Measurements from ENCODE around the gene WDR17.

WDR17 gene

DNA sequence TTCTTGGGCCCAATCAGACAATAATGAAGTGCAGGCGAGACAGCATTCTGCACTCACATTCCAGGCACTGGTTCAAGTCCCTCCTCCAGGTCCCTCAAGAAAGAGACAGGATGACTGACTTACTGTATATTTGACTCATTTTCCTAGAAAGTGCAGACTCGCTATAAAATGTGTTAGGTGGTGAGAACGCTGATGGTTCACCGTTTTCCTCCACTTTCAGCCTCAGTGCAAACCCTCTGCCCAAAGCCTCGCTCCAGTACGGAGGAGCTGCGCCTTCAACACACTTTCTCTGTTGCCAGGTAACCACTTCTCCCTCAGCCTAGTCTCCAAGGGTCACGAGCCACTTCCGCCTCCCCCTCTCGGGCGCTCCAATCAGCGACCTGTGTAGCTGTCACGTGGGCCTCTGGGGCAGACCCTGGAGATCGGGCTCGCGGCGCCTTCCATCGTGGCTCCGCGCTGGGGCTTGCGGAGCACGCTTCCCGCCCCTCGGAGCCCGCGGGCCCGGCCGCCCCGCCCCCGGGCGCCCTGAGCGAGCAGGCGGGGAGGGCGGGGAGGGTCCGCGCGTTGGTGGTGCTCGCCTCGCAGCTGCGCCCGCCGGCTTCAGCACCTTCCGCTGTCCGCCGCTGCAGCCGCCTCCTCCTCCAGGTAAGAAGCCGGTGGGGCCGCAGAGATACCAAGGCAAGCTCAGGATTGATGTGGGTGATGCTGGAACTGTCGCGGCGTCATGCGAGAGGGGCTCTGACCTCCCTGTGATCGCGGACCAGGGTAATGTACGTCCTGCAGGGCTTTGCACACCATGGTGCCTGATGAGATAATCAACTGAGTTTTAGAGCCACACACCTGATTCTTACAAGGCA lies at the start of gene WDR17:
Gene WDR17 (plus strand): TSS at position 407 of the 857 bp plus-strand sequence. CDS start 45,740 bp downstream, outside the sequence.
- peak; percentile 97 for DNase-seq

DNA sequence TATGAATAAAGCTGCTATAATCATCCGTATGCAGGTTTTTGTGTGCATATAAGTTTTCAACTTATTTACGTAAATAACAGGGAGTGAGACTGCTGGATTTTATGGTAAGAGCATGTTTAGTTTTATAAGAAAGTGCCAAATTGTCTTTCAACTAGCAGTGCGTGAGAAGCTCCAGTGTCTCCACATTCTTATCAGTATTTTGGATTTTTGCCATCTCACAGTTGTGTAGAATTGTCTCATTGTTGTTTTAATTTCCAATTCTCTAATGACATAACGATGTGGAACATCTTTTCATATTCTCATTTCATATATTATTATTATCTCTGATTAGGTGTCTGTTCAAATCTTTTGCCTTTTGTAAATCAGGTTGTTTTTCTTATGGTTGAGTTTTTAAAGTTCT lies 49.0 kb upstream of the WDR17 start:
- DNase-seq = no peak

DNA sequence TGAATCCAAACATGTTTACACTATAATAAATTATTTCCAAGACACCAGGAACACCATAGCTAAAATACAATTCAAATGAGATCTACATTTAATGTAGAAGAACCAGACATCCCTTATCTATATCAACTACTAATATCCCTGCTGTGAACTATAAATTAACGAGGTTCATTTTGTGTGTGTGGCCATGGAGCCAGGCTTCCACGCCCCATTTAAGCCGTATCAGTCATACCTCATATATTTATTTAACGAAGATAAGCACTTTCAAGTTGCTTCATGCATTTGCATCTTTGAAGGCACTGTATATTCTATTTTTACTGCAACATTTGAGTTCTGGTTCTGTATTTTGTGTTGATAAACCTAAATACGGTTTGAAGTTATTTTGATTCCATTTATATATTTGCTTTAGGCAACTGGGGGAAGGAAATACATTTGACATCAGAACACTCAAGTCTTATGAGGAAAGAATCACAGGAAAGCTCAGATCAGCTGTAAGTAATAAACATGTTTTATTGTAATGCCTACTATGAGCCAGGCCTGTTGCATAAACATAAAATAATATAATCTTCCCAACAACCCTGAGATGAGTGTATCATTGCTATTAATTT lies 45.1 kb upstream of the WDR17 start:
- no peak for DNase-seq

DNA sequence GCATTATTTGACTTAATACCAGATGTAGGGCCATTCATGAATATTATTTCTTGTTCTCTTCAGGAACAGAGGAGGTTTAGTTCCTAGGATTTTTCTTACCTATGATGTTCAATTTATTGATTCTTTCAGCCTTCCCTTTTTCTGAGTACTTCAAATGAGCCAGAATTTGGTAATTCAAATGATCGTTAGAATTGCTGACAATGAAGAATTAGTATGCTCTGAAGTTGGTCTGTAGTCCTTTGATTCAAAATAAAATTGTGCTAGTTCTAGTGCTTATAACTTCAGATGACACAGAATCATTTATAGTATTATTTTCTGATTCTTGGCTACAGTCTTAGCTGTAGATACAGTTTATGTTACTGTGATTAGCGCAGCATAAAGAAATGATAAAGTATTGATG lies 35.2 kb upstream of the WDR17 start:
- DNase-seq = no peak

DNA sequence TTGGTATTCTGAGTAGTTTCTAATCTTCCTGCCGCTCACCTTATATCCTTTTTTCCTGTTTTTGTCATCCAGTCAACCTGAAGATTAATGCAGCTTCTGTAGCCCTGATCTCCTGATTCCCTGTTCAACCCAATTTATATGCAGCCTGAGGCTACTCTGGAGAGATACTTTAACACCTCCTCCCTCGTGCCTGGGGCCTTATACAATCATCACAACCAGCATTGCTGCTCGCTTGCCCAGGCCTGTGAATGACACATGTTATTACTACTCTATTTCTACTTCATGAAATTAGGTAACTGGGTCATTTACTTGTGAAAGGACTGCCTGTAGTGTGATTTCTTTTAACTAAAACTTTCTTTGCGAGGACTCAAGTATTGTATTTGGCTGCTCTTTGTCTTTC lies 33.7 kb upstream of the WDR17 start:
- DNase-seq = no peak

DNA sequence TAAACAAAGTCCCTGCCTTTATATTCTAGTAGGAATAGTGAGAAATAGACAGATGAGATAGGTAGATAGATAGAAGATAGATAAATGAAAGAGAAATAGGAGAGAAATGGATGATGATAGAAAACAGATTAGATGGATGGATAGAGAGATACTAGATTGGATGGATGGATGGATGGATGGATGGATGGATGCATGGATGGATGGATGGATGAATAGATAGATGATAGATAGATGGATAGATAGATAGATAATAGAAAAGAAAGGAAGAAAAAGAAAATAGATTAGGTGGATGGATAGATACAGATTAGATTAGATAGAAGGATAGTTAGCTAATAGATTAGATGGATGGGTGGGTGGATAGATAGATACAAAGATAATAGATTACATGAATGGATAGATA lies 33.2 kb upstream of the WDR17 start:
- no peak for DNase-seq

DNA sequence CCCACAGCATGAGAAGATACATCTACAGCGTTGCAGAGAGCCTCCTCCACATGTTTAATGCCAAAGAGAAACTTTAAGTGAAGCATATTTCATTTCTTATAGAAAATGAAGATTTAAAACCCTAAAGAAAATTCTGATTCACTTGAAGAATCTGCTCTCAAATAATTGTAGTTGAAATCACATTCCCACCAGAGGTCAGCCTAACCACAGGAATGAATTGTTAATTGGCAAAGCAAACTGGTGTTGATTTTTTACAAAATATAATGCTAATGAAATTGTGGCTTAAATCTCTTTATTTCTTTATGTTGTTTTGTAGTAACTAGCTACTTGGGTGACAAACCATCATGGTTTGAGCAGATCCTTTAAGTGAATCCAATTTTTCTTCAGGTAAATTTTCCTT lies 31.1 kb upstream of the WDR17 start:
- peak; percentile 54 for DNase-seq

DNA sequence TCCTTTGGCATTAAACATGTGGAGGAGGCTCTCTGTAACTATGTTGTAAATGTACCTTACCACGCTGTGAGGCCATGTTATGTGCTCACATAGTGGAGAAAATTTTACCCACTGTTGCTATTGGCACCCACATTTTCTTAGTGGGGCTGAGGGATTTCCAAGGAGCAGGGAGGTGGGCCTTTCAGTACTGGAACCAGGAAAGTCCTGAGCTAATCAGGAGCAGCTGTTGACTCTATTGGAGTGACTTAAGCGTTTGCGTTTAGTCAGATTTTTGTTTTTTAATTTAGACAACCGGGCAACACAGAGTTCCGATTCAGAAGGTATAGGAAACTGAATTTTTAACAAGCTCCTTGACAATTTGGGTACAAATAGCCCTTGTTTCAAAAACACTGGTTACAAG lies 30.7 kb upstream of the WDR17 start:
- DNase-seq = no peak

DNA sequence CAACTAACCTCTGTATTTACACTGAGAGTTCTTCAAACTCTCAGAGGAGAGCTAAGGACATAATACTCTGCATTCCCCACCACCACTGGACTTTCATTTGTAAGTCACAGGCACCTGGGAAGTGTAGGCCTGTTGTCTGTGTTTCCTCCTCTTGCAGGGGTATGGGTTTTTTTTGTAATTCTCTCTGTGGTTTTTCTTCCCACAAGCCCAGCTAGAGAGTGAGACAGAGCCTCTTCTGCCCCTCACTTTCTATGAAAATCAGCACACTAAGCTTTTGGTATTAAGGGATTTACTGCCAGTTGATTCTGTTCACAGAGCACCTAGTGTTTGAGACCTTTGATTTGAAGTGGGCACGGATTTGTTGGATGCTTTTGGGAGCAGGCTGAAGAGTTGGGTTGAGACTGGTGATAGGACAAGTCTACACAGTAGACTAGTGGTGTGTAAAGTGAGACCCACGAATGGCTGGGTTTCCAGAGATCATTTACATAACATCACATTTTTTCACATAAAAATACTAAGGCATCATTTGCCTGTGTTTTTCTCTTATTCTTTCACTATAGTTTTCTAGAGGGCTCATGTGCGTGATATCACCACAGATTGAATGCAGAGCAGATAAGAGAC lies 28.9 kb upstream of the WDR17 start:
- DNase-seq = no peak

DNA sequence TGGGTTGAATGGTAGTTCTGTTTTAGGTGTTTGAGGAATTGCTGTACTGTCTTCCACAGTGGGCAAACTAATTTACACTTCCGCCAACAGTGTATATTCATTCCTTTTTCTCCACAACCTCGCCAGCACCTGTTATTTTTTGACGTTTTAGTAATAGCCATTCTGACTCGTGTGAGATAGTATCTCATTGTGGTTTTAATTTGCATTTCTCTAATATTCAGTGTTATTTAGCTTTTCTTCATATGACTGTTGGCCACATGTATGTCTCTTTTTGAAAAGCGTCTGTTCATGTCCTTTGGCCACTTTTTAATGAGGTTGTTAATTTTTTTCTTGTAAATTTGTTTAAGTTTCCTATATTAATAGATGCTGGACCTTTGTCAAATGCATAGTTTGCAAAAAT lies 26.9 kb upstream of the WDR17 start:
- no peak for DNase-seq

DNA sequence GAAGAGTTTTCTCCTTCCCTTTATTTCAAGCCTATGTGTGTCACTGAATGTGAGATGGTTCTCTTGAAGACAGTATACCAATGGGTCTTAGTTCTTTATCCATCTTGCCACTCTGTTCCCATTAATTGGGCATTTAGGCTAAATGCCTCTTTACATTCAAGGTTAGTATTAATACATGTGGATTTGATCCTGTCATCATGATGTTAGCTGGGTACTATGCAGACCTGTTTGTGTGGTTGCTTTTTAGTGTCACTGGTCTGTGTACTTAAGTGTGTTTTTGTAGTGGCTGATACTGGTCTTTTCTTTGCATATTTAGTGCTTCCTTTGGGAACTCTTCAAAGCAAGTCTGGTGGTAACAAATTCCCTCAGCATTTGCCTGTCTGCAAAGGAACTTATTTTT lies 23.4 kb upstream of the WDR17 start:
- DNase-seq = no peak

DNA sequence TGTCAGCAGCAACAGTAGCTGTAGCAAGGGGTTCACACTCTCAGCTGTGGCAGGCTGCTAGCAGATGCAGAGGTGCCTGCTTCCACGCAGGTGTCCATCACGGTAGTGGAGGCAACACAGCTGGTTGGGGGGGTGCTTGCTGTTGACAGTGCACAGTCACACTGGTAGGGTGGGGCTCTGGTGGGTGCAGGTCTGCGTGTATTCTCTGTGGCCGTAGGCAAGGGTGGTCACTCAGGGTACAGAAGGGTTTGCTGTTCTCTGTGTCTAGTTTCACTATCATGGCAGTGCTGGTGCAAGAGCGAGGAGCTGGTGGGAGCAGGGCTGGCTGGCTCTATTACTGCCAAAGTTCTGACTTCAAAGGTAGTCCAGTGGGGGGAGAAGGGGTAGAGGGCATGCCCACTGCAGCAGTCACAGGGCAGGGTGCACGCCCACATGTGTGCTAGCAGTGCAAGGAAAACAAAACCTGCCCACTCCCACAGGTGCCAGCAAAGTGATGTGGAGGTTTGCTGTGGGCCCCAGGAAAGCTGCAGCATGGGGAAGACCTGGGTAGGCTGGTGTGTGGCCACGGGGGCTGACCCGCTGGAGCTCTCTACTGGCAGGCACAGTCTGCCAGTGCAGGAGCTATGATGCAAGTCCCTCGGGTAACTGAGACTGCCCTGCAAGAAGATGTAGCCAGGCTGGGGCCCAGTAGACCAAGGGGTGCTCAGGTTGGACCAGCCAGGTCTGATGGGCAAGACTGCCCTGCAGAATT lies 21.6 kb upstream of the WDR17 start:
- no peak for DNase-seq

DNA sequence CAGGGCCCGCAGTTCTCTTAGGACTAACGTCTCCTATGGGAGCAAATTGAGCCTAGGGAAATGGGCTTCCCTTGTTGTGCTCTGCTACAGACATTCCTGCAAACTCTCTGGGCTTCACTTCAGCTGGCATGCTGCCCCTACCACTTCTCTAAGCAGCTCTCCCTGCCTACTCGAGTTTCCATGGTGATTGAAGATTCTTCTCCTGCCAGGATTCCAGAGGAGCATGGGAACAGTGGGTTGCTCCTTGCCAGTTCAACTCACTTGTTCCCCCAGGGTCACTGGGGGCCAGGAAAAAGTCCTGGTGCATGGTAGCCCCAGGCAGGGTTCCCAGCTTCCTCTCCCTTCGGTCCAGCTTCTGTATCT lies 21.1 kb upstream of the WDR17 start:
- DNase-seq = no peak

DNA sequence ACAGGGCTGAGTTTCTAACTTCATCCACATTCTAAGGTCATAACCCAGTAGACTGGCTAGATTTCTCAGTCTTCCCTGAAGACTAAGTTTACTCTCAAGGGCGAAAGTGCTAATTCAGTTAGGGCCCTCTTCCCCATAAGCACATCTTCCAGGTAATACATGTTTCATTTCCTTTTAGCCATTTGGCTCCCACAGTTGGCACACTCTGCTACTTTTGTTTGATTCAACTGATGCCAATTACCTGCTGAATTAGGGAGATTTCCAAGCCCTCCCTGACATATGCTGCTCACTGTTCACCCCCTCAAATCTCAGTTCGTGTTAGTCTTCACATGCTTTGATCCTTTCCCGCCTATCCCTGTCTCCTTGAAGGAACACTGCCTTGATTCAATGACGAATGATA lies 17.0 kb upstream of the WDR17 start:
- no peak for DNase-seq

DNA sequence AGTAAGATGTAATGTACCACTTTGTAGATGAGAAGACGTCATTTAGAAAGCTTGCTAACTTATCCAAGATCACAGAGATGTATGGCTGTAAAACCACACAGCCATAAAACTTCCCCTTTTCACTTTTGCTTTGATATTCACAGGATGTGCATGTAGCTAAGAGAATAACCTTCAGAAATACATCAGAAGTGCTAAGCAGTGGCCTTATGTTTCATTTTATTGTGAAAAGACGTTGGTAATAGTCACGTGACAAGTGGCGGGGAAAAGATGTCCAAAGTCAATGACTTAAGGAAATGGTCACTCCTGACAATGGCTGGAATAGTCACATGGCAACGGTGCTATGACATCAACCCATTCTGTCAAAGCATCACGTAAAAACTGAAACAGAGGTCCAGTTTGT lies 12.9 kb upstream of the WDR17 start:
- no peak for DNase-seq

DNA sequence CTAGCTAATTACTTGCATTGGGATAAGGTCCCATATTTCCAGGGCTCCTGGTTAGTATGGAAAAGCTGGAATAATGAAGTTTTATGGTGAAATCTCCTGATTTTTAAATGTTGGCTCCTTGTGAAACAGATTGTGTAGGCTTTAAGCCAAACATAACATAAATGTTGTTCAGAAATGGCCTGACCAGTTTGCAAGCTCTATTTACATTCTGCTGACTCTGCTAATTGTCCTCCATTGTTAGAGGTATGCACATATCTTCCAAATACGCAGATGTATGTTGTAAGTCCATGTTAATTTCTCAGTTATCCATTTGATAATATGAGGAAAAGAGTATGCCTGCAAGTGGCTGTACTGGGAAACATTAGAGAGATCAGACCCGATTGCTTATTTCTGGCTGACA lies 11.9 kb upstream of the WDR17 start:
- DNase-seq = no peak

DNA sequence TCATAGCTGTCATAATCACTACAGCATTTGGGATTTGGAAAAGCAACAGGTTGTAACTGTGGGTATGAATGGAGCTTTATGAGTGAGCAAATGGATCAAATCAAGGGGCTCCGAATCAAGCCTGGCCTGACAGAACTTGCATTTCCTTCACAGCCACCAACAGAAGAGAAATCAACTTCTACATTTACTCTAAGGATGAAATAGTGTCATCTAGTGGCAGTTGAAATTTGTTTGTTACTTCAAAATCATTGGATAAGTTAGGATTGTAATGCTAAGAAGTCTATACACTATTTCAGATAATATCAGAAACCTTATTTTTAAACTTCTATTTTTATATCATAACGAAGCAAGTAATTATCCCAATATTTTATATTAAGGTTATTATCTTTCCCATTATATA lies 10.7 kb upstream of the WDR17 start:
- no peak for DNase-seq

DNA sequence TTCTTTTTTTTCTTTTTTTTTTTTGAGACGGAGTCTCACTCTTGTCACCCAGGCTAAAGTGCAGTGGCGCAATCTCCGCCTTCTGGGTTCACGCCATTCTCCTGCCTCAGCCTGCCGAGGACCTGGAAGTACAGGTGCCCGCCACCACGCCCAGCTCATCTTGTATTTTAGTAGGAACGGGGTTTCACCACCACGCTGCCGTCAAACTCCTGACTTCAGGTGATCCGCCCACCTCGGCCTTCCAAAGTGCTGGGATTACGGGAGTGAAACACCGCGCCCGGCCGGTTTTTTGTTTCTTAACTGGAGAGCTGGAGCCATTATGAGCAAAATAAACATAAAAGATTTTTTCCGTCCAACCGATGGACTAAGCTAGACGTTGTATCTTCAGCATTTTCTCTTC lies 1.9 kb upstream of the WDR17 start:
- no peak for DNase-seq

DNA sequence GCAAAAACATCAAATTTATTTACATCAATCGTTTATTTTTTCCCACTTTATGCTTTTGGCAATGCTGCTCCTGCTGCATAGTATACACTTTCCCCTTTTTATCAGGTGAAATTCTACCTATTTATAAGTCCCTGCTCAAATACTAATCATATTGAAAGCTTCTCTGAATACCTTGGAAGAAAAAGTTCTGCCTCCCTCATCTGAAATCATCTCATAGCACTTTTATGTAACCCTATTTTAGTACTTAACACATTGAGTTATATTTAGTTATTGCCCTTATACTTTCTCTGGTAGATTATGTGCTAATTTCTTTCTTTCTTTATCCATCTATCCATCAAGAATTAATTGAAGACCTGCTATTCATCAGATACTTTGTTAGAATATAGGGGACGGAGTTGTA lies 1.1 kb upstream of the WDR17 start:
- DNase-seq = no peak

DNA sequence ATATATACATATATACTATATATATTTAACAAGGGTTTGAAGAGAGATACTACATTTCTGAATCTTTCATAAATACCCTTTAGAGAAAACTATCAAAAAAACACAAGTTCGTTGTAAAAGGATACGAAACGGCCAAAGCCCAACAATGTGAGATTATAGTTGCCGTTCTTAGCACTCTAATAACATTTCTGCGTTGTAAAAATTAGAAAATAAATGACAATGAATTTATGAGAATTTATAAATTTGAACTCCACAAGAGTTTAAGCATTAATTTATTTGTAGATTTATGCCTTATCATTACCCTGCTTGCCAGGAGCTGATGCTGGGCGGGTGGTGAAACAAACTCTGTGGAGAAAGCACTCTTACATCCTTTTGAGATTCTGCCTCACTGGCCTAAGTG lies 1.1 kb downstream of the WDR17 start:
- DNase-seq = peak; percentile 26

DNA sequence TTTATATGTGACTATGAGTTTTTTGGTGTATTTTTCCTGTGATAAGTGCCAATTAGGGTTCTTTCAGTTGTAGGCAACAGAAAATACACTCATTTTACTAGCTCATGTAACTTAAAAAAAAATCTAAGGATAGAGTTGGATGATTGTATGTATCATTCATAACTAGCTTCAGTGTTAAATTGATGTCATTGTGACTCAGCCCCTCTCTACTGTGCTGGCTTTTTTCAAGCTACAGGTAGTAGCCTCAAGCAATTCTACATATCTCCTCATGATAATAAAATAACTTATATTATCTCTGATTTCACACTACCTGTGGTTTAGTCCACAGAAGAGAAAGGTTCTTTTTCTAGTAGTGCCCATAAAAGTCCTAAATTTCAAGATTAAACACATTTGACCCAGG lies 11.9 kb downstream of the WDR17 start:
- no peak for DNase-seq

DNA sequence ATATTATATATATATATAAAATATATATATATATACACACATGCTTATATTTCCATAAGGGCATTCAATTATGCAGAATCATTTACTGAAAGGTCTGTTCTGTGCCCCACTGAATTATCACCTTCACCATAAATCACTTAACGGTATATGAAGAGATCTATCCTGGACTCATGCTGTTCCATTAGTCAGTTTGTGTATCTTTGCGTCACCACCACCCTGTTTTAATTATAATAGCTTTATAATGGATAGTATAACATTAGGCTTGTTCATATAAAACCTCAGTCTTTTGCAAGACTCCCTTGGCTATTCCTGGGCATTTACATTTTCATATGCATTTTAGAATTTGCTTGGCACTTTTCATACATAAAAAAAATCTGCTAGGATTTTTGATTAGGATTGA lies 19.1 kb downstream of the WDR17 start:
- DNase-seq = no peak

DNA sequence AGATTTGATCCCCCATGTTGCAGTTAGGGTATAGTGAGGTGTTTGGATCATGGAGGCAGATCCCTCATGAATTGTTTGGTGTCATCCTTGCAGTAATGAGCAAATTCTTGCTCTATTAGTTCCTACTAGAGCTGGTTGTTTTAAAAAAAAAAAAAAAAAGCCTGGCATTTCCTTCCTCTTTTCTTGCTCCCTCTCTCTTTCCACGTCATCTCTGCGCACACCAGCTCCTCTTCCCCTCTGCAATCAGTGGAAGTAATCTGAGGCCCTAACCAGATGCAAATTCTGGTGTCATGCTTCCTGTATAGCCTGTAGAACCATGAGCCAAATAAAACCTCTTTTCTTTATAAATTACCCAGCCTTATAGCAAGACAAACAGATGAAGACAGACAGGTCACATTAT lies 24.5 kb downstream of the WDR17 start:
- no peak for DNase-seq

DNA sequence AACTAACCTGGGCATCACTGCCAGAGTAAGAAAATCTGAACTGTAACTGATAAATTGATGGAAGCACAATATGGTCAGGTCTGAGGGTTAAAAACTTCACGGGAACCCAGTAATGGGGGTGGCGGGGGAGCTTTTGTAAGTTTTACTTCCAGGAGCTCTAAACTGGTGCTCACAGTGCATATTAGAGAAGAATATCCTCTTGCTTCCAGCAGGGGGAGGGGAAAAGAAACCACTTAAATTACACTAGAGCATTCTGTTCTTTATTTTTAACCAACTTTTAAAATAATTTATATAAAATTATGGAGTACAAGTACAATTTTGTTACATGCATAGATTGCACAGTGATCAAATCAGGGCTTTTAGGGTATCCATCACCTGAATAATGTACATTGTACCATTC lies 33.7 kb downstream of the WDR17 start:
- no peak for DNase-seq

All from NCI-H1092 treated with DMSO at 0.1 percent for 48 hours (cell line).